Thyroid gland (tissue), 4 donors: Measurements from ENCODE around the gene KMT5C. TPM values are rescaled to one million over a fixed set of nuclear protein-coding genes. Genes with fewer than 3 reads are reported as not detected.

Experiments used
- DNase-seq, 2 donors: peaks; one replicate each; pipeline ENCODE4 v3.0.0-alpha.2; 2019
- H3K27ac ChIP-seq, 3 donors: fragments of 200-600 bp; sonication (generic); 1 replicate in 2 of 3; 2 replicates in 1 of 3; pipeline ENCODE4 v1.5.1; 2016 to 2019; ENCODE audit warnings: mild to moderate bottlenecking in 1 of 3, moderate library complexity in 1 of 3
- H3K27me3 ChIP-seq: fragments of 200-600 bp; sonication (generic); one replicate; pipeline ENCODE4 v1.5.1; 2019
- H3K36me3 ChIP-seq, 2 donors: fragments of 200-600 bp; sonication (generic); one replicate each; pipeline ENCODE4 v1.5.1; 2016 to 2019
- H3K4me1 ChIP-seq, 2 donors: fragments of 200-600 bp; sonication (generic); one replicate each; pipeline ENCODE4 v1.5.1; 2017 to 2019
- H3K4me3 ChIP-seq, 3 donors: fragments of 200-600 bp; sonication (generic); replicated peaks in 1 of 3; 1 replicate in 2 of 3; 2 replicates in 1 of 3; pipeline ENCODE4 v1.5.1; 2016; ENCODE audit warnings: mild to moderate bottlenecking in 1 of 3
- H3K9me3 ChIP-seq: fragments of 200-600 bp; sonication (generic); one replicate; pipeline ENCODE4 v1.5.1; 2017
- CTCF ChIP-seq, 6 experiments: fragments of 200-600 bp in 3 of 6; fragments of 450-650 bp in 3 of 6; sonication (generic) in 3 of 6; IDR thresholded peaks; one replicate each; pipeline ENCODE4 v1.5.1; 2016 to 2019; ENCODE audit warnings: antibody characterized with exemption in 6 of 6, mild to moderate bottlenecking in 2 of 6, inconsistent platforms in 1 of 6, moderate library complexity in 1 of 6
- POLR2A ChIP-seq, 2 donors: fragments of 450-650 bp; IDR thresholded peaks; one replicate each; pipeline ENCODE4 v1.6.1; 2017; ENCODE audit warnings: antibody characterized with exemption in 2 of 2, mild to moderate bottlenecking in 2 of 2, moderate library complexity in 1 of 2
- WGBS, 2 donors: methylation state at CpG; one replicate each; pipeline ENCODE4 v1.1.5; 2017; 5-methylcytosine and 5-hydroxymethylcytosine counted together
- intact Hi-C: fragments of 100-400 bp; cut with DNase I; formaldehyde crosslinking; loops from one replicate; pipeline ENCODE4 v1.15.1; 2023
- total RNA-seq, 4 donors: library from RNA; depleted of rRNA; stranded (reverse); fragments of >200 nt; gene quantifications; one replicate each; pipeline ENCODE4 v1.2.3, GENCODE V29; 2016

Gene KMT5C
- total RNA-seq, 4 donors from 2014 or later: 7.5 to 22.0 (median 15.4) TPM

GRCh38 chr19:55377356-55378131 lies 37.9 kb downstream of the KMT5C start:
- Histone ChIP-seq H3K4me1 (peaks cover 0 to 5% of the 10 kb centered on the region in 2 donors), H3K36me3 (no peaks in the 10 kb centered on the region), H3K27ac (no peak overlapping the region), H3K4me3 (no peak overlapping the region), H3K9me3 (no peaks in the 10 kb centered on the region), H3K27me3 (peaks cover 25% of the 10 kb centered on the region)
- 14 to 16% methylated on average over 15 to 20 of the region's 43 CpGs for WGBS, 2 donors
- TF ChIP-seq CTCF (IDR thresholded peaks at IDR 0.05) (no peak), POLR2A (IDR thresholded peaks at IDR 0.05) (no peak)
- DNase-seq: peak in 1 of 2 donors; percentile 13
- intact Hi-C loops: no loop called here

GRCh38 chr19:55379174-55379573 lies 39.5 kb downstream of the KMT5C start:
- intact Hi-C loops: no loop called here
- Histone ChIP-seq H3K4me3 (no peak overlapping the region), H3K36me3 (no peaks in the 10 kb centered on the region), H3K4me1 (peaks cover 8 to 10% of the 10 kb centered on the region in 2 donors), H3K27me3 (peaks cover 11% of the 10 kb centered on the region), H3K27ac (no peak overlapping the region), H3K9me3 (no peaks in the 10 kb centered on the region)
- DNase-seq: no peak
- TF ChIP-seq POLR2A (IDR thresholded peaks at IDR 0.05): no peak
- TF ChIP-seq CTCF (IDR thresholded peaks at IDR 0.05): no peak
- 60 to 70% methylated on average over 7 to 11 of the region's 11 CpGs for WGBS, 2 donors

GRCh38 chr19:55382013-55382412 lies 42.3 kb downstream of the KMT5C start:
- Histone ChIP-seq H3K9me3 (no peaks in the 10 kb centered on the region), H3K4me1 (peaks cover 23 to 24% of the 10 kb centered on the region in 2 donors), H3K4me3 (no peak overlapping the region), H3K27ac (no peak overlapping the region), H3K36me3 (no peaks in the 10 kb centered on the region), H3K27me3 (peaks cover 5% of the 10 kb centered on the region)
- whole genome bisulfite sequencing, 2 donors: 97 to 99% methylated on average over 5 of the region's 5 CpGs
- TF ChIP-seq POLR2A (IDR thresholded peaks at IDR 0.05) (no peak), CTCF (IDR thresholded peaks at IDR 0.05) (no peak)
- intact Hi-C loops: loop anchor here (10.0 kb wide), 1 partner anchor 273 kb away; the partner anchor contains the start of gene U2AF2
- no peak for DNase-seq

- no peak for DNase-seq
- Histone ChIP-seq H3K36me3 (peaks cover 4% of the 10 kb centered on the region in 2 donors), H3K27ac (no peak overlapping the region), H3K9me3 (no peaks in the 10 kb centered on the region), H3K4me3 (no peak overlapping the region), H3K4me1 (peaks cover 28 to 30% of the 10 kb centered on the region in 2 donors), H3K27me3 (peaks cover 3% of the 10 kb centered on the region)
- 98 to 100% methylated on average over 3 of the region's 3 CpGs for WGBS, 2 donors
- TF ChIP-seq POLR2A (IDR thresholded peaks at IDR 0.05) (no peak), CTCF (IDR thresholded peaks at IDR 0.05) (no peak)
- intact Hi-C loops: loop anchor here (10.0 kb wide), 1 partner anchor 272 kb away; the partner anchor contains the start of gene U2AF2
These were observed 42.9 kb downstream of the KMT5C start for GRCh38 chr19:55382522-55383054.
